C4-2B (cell line): ENCODE results near the gene PCDHGA5.

Experiments
- ZFX ChIP-seq: fragments of 450-650 bp; IDR thresholded peaks from 2 replicates; pipeline ENCODE4 v1.6.1; 2017
- TF ChIP-seq, protein P1 (sequence below): fragments of 450-650 bp; conservative IDR thresholded peaks from 2 replicates; pipeline ENCODE4 v1.5.1; 2017; ENCODE audit warnings: mild to moderate bottlenecking

- TF ChIP-seq, protein P1, sequence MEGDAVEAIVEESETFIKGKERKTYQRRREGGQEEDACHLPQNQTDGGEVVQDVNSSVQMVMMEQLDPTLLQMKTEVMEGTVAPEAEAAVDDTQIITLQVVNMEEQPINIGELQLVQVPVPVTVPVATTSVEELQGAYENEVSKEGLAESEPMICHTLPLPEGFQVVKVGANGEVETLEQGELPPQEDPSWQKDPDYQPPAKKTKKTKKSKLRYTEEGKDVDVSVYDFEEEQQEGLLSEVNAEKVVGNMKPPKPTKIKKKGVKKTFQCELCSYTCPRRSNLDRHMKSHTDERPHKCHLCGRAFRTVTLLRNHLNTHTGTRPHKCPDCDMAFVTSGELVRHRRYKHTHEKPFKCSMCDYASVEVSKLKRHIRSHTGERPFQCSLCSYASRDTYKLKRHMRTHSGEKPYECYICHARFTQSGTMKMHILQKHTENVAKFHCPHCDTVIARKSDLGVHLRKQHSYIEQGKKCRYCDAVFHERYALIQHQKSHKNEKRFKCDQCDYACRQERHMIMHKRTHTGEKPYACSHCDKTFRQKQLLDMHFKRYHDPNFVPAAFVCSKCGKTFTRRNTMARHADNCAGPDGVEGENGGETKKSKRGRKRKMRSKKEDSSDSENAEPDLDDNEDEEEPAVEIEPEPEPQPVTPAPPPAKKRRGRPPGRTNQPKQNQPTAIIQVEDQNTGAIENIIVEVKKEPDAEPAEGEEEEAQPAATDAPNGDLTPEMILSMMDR, result no peak
- TF ChIP-seq ZFX, result no peak
These were observed 7.0 kb upstream of the PCDHGA5 start for GRCh38 chr5:141356950-141357349.
